GM23338 (cell line): ENCODE results near the gene MBTPS2. TPM values are rescaled to one million over a fixed set of nuclear protein-coding genes. Genes with fewer than 3 reads are reported as not detected.
A peak's percentile ranks its signal among the peaks of the same experiment; 100 is the strongest.

ENCODE experiments used
- ATAC-seq: fragments of 200-7000 bp; cut with Tn5 transposase; 3 replicates; pipeline ENCODE4 v1.9.1; 2020
- DNase-seq: peaks from one replicate; pipeline ENCODE4 v3.0.0-alpha.2; 2015; ENCODE audit warnings: low spot score
- H2AFZ ChIP-seq: fragments of 200-600 bp; sonication (generic); 2 replicates; pipeline ENCODE4 v1.8.0; 2016; ENCODE audit warnings: antibody characterized with exemption, mild to moderate bottlenecking, moderate library complexity
- H3F3A ChIP-seq: fragments of 200-600 bp; sonication (generic); replicated peaks from 2 replicates; pipeline ENCODE4 v1.8.0; 2017; ENCODE audit warnings: antibody characterized with exemption, mixed run types, low read depth
- H3K27ac ChIP-seq: fragments of 200-600 bp; sonication (generic); 2 replicates; pipeline ENCODE4 v1.6.1; 2016; ENCODE audit warnings: low read depth
- H3K27me3 ChIP-seq: fragments of 200-600 bp; sonication (generic); 2 replicates; pipeline ENCODE4 v1.8.0; 2016; ENCODE audit warnings: mild to moderate bottlenecking, mixed run types, moderate library complexity; ENCODE audit not compliant: insufficient read depth
- H3K36me3 ChIP-seq: fragments of 200-600 bp; sonication (generic); 2 replicates; pipeline ENCODE4 v1.8.0; 2016; ENCODE audit warnings: mild to moderate bottlenecking; ENCODE audit not compliant: insufficient read depth
- H3K4me1 ChIP-seq: fragments of 200-600 bp; sonication (generic); 2 replicates; pipeline ENCODE4 v1.8.0; 2016; ENCODE audit warnings: mild to moderate bottlenecking, moderate library complexity; ENCODE audit not compliant: insufficient read depth
- H3K4me2 ChIP-seq: fragments of 200-600 bp; sonication (generic); 2 replicates; pipeline ENCODE4 v1.7.1; 2017; ENCODE audit warnings: mixed run types
- H3K4me3 ChIP-seq: fragments of 200-600 bp; sonication (generic); 2 replicates; pipeline ENCODE4 v1.6.1; 2016; ENCODE audit warnings: mixed run types
- H3K79me2 ChIP-seq: fragments of 200-600 bp; sonication (generic); replicated peaks from 2 replicates; pipeline ENCODE4 v1.8.0; 2017; ENCODE audit warnings: mild to moderate bottlenecking; ENCODE audit not compliant: insufficient read depth
- H3K9me2 ChIP-seq: fragments of 200-600 bp; sonication (generic); 2 replicates; pipeline ENCODE4 v1.8.0; 2017; ENCODE audit not compliant: insufficient read depth
- H4K20me1 ChIP-seq: fragments of 200-600 bp; sonication (generic); replicated peaks from 2 replicates; pipeline ENCODE4 v1.8.0; 2017; ENCODE audit warnings: mild to moderate bottlenecking; ENCODE audit not compliant: insufficient read depth
- H3K27ac Mint-ChIP-seq: 2 replicates; pipeline ENCODE4 v1.8.0; 2020; ENCODE audit warnings: inconsistent platforms, mild to moderate bottlenecking, moderate library complexity, mixed read lengths
- H3K27me3 Mint-ChIP-seq: 3 replicates; pipeline ENCODE4 v1.8.0; 2022; ENCODE audit warnings: low read depth, mild to moderate bottlenecking, moderate library complexity, mixed read lengths, inconsistent platforms; ENCODE audit not compliant: insufficient read depth, poor library complexity
- H3K36me3 Mint-ChIP-seq: 3 replicates; pipeline ENCODE4 v1.8.0; 2021; ENCODE audit warnings: low read depth, mild to moderate bottlenecking, inconsistent platforms, moderate library complexity, mixed read lengths
- H3K4me1 Mint-ChIP-seq: 3 replicates; pipeline ENCODE4 v1.8.0; 2020; ENCODE audit warnings: mild to moderate bottlenecking, inconsistent platforms, mixed read lengths
- H3K4me3 Mint-ChIP-seq: 3 replicates; pipeline ENCODE4 v1.8.0; 2021; ENCODE audit warnings: moderate library complexity, mild to moderate bottlenecking, inconsistent platforms, mixed read lengths
- H3K9me3 Mint-ChIP-seq: 3 replicates; pipeline ENCODE4 v1.8.0; 2020; ENCODE audit warnings: moderate library complexity, mild to moderate bottlenecking, inconsistent platforms, mixed read lengths
- CREB1 ChIP-seq: fragments of 250-450 bp; sonication (Bioruptor Pico); IDR thresholded peaks from 2 replicates; pipeline ENCODE4 v1.5.0; 2020; ENCODE audit warnings: low read depth, mild to moderate bottlenecking, moderate library complexity
- EZH2 ChIP-seq: fragments of 200-600 bp; sonication (generic); IDR thresholded peaks from one replicate; pipeline ENCODE4 v1.8.0; 2017; ENCODE audit warnings: antibody characterized with exemption, mild to moderate bottlenecking, low read depth; ENCODE audit not compliant: unreplicated experiment
- EZH2phosphoT487 ChIP-seq: fragments of 200-600 bp; sonication (generic); IDR thresholded peaks from one replicate; pipeline ENCODE4 v1.8.1; 2018; ENCODE audit warnings: antibody characterized with exemption; ENCODE audit not compliant: unreplicated experiment
- JUNB ChIP-seq: IDR thresholded peaks from one replicate; pipeline ENCODE4 v1.6.1; 2016; ENCODE audit warnings: antibody characterized with exemption; ENCODE audit not compliant: unreplicated experiment
- NANOG ChIP-seq: IDR thresholded peaks from 2 replicates; pipeline ENCODE4 v1.6.1; 2016; ENCODE audit warnings: antibody characterized with exemption, borderline replicate concordance
- POLR2AphosphoS5 ChIP-seq: IDR thresholded peaks from 2 replicates; pipeline ENCODE4 v1.6.1; 2016; ENCODE audit warnings: antibody characterized with exemption, low read depth
- STAT1 ChIP-seq: IDR thresholded peaks from one replicate; pipeline ENCODE4 v1.6.1; 2016; ENCODE audit warnings: antibody characterized with exemption; ENCODE audit not compliant: unreplicated experiment
- ZNF114 ChIP-seq: fragments of 250-450 bp; sonication (Bioruptor Pico); IDR thresholded peaks from 2 replicates; pipeline ENCODE4 v1.5.0; 2020; ENCODE audit warnings: mild to moderate bottlenecking, moderate library complexity
- ZNF331 ChIP-seq: fragments of 250-450 bp; sonication (Bioruptor Pico); IDR thresholded peaks from 2 replicates; pipeline ENCODE4 v1.5.0; 2020; ENCODE audit warnings: low read depth, mild to moderate bottlenecking, moderate library complexity
- polyA plus RNA-seq: library from polyadenylated mRNA; unstranded; fragments of >200 nt; fragmentation: Nextera tagmentation; extraction: Ambion mirVana; gene quantifications from 2 replicates; pipeline ENCODE4 v1.2.1, GENCODE V29; 2016
- total RNA-seq: library from RNA; depleted of rRNA; stranded (reverse); fragments of >200 nt; shearing (Covaris generic); gene quantifications from 2 replicates; pipeline ENCODE4 v1.2.3, GENCODE V29; 2014
- TF ChIP-seq, protein P1 (sequence below): IDR thresholded peaks from one replicate; pipeline ENCODE4 v1.6.1; 2018; ENCODE audit warnings: antibody characterized with exemption; ENCODE audit not compliant: unreplicated experiment
- TF ChIP-seq, protein P2 (sequence below): fragments of 250-450 bp; sonication (Bioruptor Pico); IDR thresholded peaks from 2 replicates; pipeline ENCODE4 v1.5.0; 2020; ENCODE audit warnings: mild to moderate bottlenecking, moderate library complexity
- TF ChIP-seq, protein P3 (sequence below), 2 experiments: fragments of 200-600 bp in 1 of 2; sonication (generic) in 1 of 2; conservative IDR thresholded peaks; 2 replicates each; pipeline versions ENCODE4 v1.5.1 to v1.6.1; 2016 to 2017; ENCODE audit warnings: antibody characterized with exemption in 2 of 2, low read depth in 2 of 2, mild to moderate bottlenecking in 2 of 2, moderate library complexity in 1 of 2
- TF ChIP-seq, protein P4 (sequence below): IDR thresholded peaks from 2 replicates; pipeline ENCODE4 v1.6.1; 2016; ENCODE audit warnings: antibody characterized with exemption

Gene MBTPS2
- total and polyA plus RNA-seq, 2 experiments from 2014 or later: 3.2 to 7.8 TPM

DNA sequence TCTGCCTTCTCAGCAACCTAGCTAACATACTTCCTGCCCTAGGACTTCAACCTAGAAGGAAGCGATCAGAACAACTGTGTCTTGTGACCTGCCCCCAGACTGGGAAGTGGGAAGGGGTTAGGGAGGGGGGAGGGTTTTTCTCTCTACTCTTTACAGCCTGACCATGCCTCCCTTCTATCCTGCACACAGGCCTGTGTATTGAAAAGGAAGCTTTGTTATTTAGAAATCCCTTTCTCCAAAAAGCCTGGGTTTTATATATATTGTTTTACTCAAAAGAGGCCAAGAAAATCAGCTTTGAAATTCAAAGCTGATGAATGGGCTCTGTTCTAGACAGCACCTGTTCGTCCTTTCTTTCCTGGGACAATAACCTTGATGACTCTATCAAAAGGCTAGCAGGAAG lies 65.9 kb downstream of the MBTPS2 start:
- H3K4me3 ChIP-seq: no peak overlapping the region
- Mint-ChIP-seq H3K27me3 (no peaks in the 10 kb centered on the region), H3K9me3 (no peaks in the 10 kb centered on the region), H3K4me3 (no peak overlapping the region), H3K36me3 (no peaks in the 10 kb centered on the region), H3K27ac (peak overlapping the region; percentile 93), H3K4me1 (peaks cover 23% of the 10 kb centered on the region)
- no peak overlapping the region; the same call in 1 of the 2 replicates for H3K4me2 ChIP-seq
- no peaks in the 10 kb centered on the region for H3K79me2 ChIP-seq
- H4K20me1 ChIP-seq: no peaks in the 10 kb centered on the region
- DNase-seq (peak; percentile 47), ATAC-seq (peak; percentile 74)
- peak overlapping the region; percentile 36; the same call in 1 of the 2 replicates for H3K27ac ChIP-seq
- H3K27me3 ChIP-seq: no peaks in the 10 kb centered on the region
- no peaks in the 10 kb centered on the region for H3K9me2 ChIP-seq
- peaks cover 18% of the 10 kb centered on the region for H3K4me1 ChIP-seq
- no peaks in the 10 kb centered on the region for H3F3A ChIP-seq
- H2AFZ ChIP-seq: no peak overlapping the region
- no peaks in the 10 kb centered on the region for H3K36me3 ChIP-seq
- TF ChIP-seq, protein P1, sequence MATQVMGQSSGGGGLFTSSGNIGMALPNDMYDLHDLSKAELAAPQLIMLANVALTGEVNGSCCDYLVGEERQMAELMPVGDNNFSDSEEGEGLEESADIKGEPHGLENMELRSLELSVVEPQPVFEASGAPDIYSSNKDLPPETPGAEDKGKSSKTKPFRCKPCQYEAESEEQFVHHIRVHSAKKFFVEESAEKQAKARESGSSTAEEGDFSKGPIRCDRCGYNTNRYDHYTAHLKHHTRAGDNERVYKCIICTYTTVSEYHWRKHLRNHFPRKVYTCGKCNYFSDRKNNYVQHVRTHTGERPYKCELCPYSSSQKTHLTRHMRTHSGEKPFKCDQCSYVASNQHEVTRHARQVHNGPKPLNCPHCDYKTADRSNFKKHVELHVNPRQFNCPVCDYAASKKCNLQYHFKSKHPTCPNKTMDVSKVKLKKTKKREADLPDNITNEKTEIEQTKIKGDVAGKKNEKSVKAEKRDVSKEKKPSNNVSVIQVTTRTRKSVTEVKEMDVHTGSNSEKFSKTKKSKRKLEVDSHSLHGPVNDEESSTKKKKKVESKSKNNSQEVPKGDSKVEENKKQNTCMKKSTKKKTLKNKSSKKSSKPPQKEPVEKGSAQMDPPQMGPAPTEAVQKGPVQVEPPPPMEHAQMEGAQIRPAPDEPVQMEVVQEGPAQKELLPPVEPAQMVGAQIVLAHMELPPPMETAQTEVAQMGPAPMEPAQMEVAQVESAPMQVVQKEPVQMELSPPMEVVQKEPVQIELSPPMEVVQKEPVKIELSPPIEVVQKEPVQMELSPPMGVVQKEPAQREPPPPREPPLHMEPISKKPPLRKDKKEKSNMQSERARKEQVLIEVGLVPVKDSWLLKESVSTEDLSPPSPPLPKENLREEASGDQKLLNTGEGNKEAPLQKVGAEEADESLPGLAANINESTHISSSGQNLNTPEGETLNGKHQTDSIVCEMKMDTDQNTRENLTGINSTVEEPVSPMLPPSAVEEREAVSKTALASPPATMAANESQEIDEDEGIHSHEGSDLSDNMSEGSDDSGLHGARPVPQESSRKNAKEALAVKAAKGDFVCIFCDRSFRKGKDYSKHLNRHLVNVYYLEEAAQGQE: no peak
- TF ChIP-seq EZH2: no peak
- no peak for TF ChIP-seq CREB1 (CRISPR knock-in tag)
- TF ChIP-seq ZNF331 (CRISPR knock-in tag): no peak
- no peak for TF ChIP-seq ZNF114 (CRISPR knock-in tag)
- TF ChIP-seq NANOG: no peak
- TF ChIP-seq JUNB: no peak
- no peak for TF ChIP-seq POLR2AphosphoS5
- TF ChIP-seq STAT1: no peak
- TF ChIP-seq, protein P2, sequence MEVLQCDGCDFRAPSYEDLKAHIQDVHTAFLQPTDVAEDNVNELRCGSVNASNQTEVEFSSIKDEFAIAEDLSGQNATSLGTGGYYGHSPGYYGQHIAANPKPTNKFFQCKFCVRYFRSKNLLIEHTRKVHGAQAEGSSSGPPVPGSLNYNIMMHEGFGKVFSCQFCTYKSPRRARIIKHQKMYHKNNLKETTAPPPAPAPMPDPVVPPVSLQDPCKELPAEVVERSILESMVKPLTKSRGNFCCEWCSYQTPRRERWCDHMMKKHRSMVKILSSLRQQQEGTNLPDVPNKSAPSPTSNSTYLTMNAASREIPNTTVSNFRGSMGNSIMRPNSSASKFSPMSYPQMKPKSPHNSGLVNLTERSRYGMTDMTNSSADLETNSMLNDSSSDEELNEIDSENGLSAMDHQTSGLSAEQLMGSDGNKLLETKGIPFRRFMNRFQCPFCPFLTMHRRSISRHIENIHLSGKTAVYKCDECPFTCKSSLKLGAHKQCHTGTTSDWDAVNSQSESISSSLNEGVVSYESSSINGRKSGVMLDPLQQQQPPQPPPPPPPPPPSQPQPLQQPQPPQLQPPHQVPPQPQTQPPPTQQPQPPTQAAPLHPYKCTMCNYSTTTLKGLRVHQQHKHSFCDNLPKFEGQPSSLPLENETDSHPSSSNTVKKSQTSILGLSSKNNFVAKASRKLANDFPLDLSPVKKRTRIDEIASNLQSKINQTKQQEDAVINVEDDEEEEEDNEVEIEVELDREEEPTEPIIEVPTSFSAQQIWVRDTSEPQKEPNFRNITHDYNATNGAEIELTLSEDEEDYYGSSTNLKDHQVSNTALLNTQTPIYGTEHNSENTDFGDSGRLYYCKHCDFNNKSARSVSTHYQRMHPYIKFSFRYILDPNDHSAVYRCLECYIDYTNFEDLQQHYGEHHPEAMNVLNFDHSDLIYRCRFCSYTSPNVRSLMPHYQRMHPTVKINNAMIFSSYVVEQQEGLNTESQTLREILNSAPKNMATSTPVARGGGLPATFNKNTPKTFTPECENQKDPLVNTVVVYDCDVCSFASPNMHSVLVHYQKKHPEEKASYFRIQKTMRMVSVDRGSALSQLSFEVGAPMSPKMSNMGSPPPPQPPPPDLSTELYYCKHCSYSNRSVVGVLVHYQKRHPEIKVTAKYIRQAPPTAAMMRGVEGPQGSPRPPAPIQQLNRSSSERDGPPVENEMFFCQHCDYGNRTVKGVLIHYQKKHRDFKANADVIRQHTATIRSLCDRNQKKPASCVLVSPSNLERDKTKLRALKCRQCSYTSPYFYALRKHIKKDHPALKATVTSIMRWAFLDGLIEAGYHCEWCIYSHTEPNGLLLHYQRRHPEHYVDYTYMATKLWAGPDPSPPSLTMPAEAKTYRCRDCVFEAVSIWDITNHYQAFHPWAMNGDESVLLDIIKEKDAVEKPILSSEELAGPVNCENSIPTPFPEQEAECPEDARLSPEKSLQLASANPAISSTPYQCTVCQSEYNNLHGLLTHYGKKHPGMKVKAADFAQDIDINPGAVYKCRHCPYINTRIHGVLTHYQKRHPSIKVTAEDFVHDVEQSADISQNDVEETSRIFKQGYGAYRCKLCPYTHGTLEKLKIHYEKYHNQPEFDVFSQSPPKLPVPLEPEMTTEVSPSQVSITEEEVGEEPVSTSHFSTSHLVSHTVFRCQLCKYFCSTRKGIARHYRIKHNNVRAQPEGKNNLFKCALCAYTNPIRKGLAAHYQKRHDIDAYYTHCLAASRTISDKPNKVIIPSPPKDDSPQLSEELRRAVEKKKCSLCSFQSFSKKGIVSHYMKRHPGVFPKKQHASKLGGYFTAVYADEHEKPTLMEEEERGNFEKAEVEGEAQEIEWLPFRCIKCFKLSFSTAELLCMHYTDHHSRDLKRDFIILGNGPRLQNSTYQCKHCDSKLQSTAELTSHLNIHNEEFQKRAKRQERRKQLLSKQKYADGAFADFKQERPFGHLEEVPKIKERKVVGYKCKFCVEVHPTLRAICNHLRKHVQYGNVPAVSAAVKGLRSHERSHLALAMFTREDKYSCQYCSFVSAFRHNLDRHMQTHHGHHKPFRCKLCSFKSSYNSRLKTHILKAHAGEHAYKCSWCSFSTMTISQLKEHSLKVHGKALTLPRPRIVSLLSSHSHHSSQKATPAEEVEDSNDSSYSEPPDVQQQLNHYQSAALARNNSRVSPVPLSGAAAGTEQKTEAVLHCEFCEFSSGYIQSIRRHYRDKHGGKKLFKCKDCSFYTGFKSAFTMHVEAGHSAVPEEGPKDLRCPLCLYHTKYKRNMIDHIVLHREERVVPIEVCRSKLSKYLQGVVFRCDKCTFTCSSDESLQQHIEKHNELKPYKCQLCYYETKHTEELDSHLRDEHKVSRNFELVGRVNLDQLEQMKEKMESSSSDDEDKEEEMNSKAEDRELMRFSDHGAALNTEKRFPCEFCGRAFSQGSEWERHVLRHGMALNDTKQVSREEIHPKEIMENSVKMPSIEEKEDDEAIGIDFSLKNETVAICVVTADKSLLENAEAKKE (CRISPR knock-in tag): no peak
- TF ChIP-seq, protein P3, sequence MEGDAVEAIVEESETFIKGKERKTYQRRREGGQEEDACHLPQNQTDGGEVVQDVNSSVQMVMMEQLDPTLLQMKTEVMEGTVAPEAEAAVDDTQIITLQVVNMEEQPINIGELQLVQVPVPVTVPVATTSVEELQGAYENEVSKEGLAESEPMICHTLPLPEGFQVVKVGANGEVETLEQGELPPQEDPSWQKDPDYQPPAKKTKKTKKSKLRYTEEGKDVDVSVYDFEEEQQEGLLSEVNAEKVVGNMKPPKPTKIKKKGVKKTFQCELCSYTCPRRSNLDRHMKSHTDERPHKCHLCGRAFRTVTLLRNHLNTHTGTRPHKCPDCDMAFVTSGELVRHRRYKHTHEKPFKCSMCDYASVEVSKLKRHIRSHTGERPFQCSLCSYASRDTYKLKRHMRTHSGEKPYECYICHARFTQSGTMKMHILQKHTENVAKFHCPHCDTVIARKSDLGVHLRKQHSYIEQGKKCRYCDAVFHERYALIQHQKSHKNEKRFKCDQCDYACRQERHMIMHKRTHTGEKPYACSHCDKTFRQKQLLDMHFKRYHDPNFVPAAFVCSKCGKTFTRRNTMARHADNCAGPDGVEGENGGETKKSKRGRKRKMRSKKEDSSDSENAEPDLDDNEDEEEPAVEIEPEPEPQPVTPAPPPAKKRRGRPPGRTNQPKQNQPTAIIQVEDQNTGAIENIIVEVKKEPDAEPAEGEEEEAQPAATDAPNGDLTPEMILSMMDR (conservative IDR thresholded peaks at IDR 0.05; ENCODE audit: low read depth in 2 of 2): no peak
- TF ChIP-seq, protein P4, sequence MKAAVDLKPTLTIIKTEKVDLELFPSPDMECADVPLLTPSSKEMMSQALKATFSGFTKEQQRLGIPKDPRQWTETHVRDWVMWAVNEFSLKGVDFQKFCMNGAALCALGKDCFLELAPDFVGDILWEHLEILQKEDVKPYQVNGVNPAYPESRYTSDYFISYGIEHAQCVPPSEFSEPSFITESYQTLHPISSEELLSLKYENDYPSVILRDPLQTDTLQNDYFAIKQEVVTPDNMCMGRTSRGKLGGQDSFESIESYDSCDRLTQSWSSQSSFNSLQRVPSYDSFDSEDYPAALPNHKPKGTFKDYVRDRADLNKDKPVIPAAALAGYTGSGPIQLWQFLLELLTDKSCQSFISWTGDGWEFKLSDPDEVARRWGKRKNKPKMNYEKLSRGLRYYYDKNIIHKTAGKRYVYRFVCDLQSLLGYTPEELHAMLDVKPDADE: no peak
- no peak for TF ChIP-seq EZH2phosphoT487
